ENCODE results near the gene ITPR2. TPM values are rescaled to one million over a fixed set of nuclear protein-coding genes. Genes with fewer than 3 reads are reported as not detected.
"Not testable (repeated sequence)": the region's sequence is repeated elsewhere in the genome, so short reads cannot be mapped to it uniquely, and the experiment has no call there.

The ITPR2 gene
- total RNA-seq, 3 donors from 2014 or later, result 18.2 to 26.7 (median 21.0) TPM

DNA sequence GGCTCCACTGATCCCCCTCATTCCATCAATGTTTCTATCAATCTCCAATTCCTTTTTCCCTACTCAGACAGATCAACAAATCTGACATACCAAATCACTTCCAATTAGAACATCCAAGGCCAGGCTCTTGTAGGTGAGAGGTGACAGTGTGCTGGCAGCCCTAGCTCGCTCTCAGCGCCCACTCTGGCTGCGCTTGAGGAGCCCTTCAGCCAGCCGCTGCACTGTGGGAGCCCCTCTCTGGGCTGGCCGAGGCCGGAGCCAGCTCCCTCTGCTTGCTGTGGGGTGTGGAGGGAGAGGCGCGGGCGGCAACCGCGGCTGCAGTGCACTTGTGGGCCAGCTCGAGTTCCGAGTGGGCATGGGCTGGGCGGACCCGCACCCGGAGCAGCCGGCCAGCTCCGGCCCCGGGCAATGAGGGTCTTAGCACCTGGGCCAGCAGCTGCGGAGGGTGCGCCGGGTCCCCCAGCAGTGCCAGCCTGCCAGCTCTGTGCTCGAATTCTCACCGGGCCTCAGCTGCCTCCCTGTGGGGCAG is 6.0 kb upstream of the ITPR2 start:
- no peak for ATAC-seq
- DNase-seq, result no peak
- peaks cover 3% of the 10 kb centered on the region for H3K4me1 Mint-ChIP-seq (ENCODE audit: low read depth)
- H3K27me3 Mint-ChIP-seq (ENCODE audit: low read depth), result no peaks in the 10 kb centered on the region
- H3K4me3 Mint-ChIP-seq, result no peak overlapping the region
- H3K9me3 Mint-ChIP-seq, result no peaks in the 10 kb centered on the region
- no peaks in the 10 kb centered on the region for H3K36me3 Mint-ChIP-seq (ENCODE audit: insufficient read depth)

- H3K36me3 Mint-ChIP-seq (ENCODE audit: insufficient read depth), result no peaks in the 10 kb centered on the region
- H3K4me3 Mint-ChIP-seq, result no peak overlapping the region
- H3K9me3 Mint-ChIP-seq, result no peaks in the 10 kb centered on the region
- ATAC-seq, result no peak
- DNase-seq, result no peak
- H3K4me1 Mint-ChIP-seq (ENCODE audit: low read depth), result peaks cover 16% of the 10 kb centered on the region
- no peaks in the 10 kb centered on the region for H3K27me3 Mint-ChIP-seq (ENCODE audit: low read depth)
Measured at GRCh38 chr12:26836201-26836600, 3.2 kb upstream of the ITPR2 start.

GRCh38 chr12:26834503-26835060 is 1.6 kb upstream of the ITPR2 start:
- H3K27me3 Mint-ChIP-seq (ENCODE audit: low read depth); H3K36me3 Mint-ChIP-seq (ENCODE audit: insufficient read depth); H3K4me3 Mint-ChIP-seq; DNase-seq; H3K9me3 Mint-ChIP-seq; ATAC-seq: not testable (repeated sequence)
- H3K4me1 Mint-ChIP-seq (ENCODE audit: low read depth), result peaks cover 29% of the 10 kb centered on the region

DNA sequence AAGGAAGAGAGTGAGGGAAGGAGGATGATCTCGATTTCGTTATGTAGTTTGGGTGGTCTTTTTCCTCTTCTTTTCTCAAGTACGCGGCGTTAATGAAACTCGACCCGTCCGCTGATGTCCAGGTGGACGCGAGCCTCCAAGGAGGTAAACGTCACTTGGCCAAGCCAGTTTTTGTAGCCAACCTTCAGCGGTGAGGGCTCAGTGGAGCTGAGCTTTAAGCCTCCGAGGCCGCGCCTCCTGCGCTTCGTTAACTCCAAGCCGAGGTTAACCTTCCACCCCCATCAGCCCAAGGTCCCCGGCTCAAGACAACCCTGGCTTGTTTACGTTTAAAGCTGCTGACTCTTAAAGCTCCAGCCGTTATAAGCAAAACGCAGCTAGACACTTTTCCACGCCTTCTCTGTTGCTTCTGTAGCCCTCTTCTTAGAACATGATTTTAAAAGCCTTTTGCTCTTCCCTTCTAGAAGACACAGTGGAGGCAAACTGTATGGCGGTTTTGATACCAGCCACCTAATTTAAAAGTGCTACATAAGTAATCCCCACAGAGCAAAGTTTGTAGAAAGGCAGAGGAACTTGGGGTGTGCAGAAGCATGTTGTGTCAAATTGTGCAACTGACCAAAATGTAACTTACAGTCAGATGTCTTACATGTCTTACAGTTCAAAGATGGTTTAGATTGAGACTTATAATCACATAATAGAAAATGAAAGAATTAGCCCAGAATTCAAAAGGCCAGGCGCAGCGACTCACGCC is 923 bp upstream of the ITPR2 start:
- Mint-ChIP-seq H3K4me3 (peak overlapping the region; percentile 90), H3K9me3 (no peaks in the 10 kb centered on the region), H3K4me1 (ENCODE audit: low read depth) (peaks cover 34% of the 10 kb centered on the region), H3K27me3 (ENCODE audit: low read depth) (no peaks in the 10 kb centered on the region), H3K36me3 (ENCODE audit: insufficient read depth) (no peaks in the 10 kb centered on the region)
- ATAC-seq (peak in 1 of 2 donors; percentile 9), DNase-seq (peak; percentile 22)

GRCh38 chr12:26831951-26832821 is 808 bp downstream of the ITPR2 start:
- Mint-ChIP-seq H3K9me3 (no peaks in the 10 kb centered on the region), H3K4me1 (ENCODE audit: low read depth) (peaks cover 46% of the 10 kb centered on the region), H3K27me3 (ENCODE audit: low read depth) (no peaks in the 10 kb centered on the region), H3K36me3 (ENCODE audit: insufficient read depth) (no peaks in the 10 kb centered on the region), H3K4me3 (peak overlapping the region; percentile 98)
- peak; percentile 68 to 70 for ATAC-seq
- DNase-seq, result peak; percentile 52

GRCh38 chr12:26830783-26831551 is 2.0 kb downstream of the ITPR2 start:
- H3K4me1 Mint-ChIP-seq (ENCODE audit: low read depth), result peaks cover 58% of the 10 kb centered on the region
- no peaks in the 10 kb centered on the region for H3K27me3 Mint-ChIP-seq (ENCODE audit: low read depth)
- ATAC-seq, result no peak
- H3K36me3 Mint-ChIP-seq (ENCODE audit: insufficient read depth), result no peaks in the 10 kb centered on the region
- no peak for DNase-seq
- H3K4me3 Mint-ChIP-seq, result peak overlapping the region; percentile 73
- no peaks in the 10 kb centered on the region for H3K9me3 Mint-ChIP-seq

- Mint-ChIP-seq H3K36me3 (ENCODE audit: insufficient read depth) (no peaks in the 10 kb centered on the region), H3K4me1 (ENCODE audit: low read depth) (peaks cover 62% of the 10 kb centered on the region), H3K9me3 (no peaks in the 10 kb centered on the region), H3K4me3 (peak overlapping the region; percentile 73), H3K27me3 (ENCODE audit: low read depth) (no peaks in the 10 kb centered on the region)
- no peak for ATAC-seq
- DNase-seq, result no peak
Measured at GRCh38 chr12:26830363-26830762, 2.6 kb downstream of the ITPR2 start.

- Mint-ChIP-seq H3K4me1 (ENCODE audit: low read depth) (peaks cover 59% of the 10 kb centered on the region), H3K27me3 (ENCODE audit: low read depth) (no peaks in the 10 kb centered on the region), H3K36me3 (ENCODE audit: insufficient read depth) (no peaks in the 10 kb centered on the region), H3K4me3 (peak overlapping the region; percentile 2), H3K9me3 (no peaks in the 10 kb centered on the region)
- ATAC-seq, result no peak
- no peak for DNase-seq
Measured at GRCh38 chr12:26828280-26829073, 4.5 kb downstream of the ITPR2 start.

- no peaks in the 10 kb centered on the region for H3K27me3 Mint-ChIP-seq (ENCODE audit: low read depth)
- H3K4me3 Mint-ChIP-seq, result no peak overlapping the region
- no peaks in the 10 kb centered on the region for H3K36me3 Mint-ChIP-seq (ENCODE audit: insufficient read depth)
- H3K4me1 Mint-ChIP-seq (ENCODE audit: low read depth), result peaks cover 55% of the 10 kb centered on the region
- H3K9me3 Mint-ChIP-seq, result no peaks in the 10 kb centered on the region
- peak in 1 of 2 donors; percentile 34 for ATAC-seq
- no peak for DNase-seq
Measured at GRCh38 chr12:26826437-26826836, 6.6 kb downstream of the ITPR2 start.

DNA sequence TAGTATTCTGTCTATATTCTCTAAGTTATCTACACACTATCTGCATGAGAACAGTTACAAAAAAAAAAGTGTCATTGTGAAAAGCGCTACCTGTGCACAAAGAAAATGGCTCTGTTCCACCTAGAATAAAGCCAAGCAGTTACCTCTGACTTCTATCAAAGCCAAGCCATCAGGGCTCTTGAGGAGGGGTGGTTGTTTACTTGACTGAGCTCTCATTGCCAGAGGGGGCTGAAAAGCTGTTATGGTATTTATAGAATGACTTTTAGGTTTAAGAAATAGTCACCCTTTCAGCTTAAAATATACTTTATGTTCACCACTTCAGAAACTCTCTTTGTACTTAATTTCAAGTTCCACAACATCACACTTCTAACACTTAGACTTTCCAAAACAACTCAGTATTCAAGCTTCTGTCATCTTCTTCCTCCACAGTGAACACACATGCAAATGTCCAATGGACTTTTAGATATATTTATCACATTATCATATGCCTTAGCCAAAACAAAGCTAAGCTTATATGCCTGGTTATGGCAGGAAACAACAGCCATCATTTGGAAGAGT is 7.5 kb downstream of the ITPR2 start:
- H3K4me1 Mint-ChIP-seq (ENCODE audit: low read depth), result peaks cover 48% of the 10 kb centered on the region
- H3K9me3 Mint-ChIP-seq, result no peaks in the 10 kb centered on the region
- DNase-seq (no peak), ATAC-seq (no peak)
- no peaks in the 10 kb centered on the region for H3K27me3 Mint-ChIP-seq (ENCODE audit: low read depth)
- H3K4me3 Mint-ChIP-seq, result no peak overlapping the region
- H3K36me3 Mint-ChIP-seq (ENCODE audit: insufficient read depth), result no peaks in the 10 kb centered on the region

DNA sequence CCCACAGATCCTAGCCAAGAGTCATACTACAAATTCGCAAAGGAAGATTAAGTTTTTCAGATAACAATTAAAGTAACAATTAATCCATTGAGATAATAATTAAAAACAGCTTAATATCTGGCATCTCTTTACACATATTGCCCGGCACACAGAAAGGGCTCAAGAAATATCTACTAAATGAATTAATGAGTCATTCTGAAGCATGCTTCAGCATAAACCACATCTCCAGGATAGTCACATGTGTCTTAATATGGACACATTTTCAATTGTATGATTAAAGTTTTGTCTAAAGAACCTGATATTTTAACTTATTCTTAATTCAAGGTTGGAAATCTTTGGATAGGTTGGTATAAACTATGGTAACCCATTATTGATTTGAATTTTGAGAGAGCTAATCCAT is 9.6 kb downstream of the ITPR2 start:
- no peaks in the 10 kb centered on the region for H3K36me3 Mint-ChIP-seq (ENCODE audit: insufficient read depth)
- no peak overlapping the region for H3K4me3 Mint-ChIP-seq
- peaks cover 32% of the 10 kb centered on the region for H3K4me1 Mint-ChIP-seq (ENCODE audit: low read depth)
- H3K27me3 Mint-ChIP-seq (ENCODE audit: low read depth), result no peaks in the 10 kb centered on the region
- H3K9me3 Mint-ChIP-seq, result no peaks in the 10 kb centered on the region
- ATAC-seq, result no peak
- no peak for DNase-seq

DNA sequence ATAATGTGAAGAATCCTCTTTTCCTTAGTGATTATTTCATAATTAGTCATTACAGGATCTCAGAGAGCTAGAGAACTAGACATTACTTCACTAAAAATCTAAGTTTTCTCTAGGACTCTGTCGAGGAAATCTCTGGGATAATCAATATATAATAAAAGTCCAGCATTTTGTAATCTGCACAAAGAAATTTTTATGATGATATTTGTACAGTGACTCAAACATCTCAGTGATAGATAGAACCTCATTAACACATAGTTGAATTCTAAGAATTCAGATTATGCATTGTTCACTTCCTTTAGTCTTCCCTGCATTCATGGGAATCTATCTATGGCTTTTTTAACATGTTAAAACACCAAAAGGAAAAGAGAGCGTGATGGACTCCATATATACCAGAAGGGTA is 11.0 kb downstream of the ITPR2 start:
- no peak for ATAC-seq
- Mint-ChIP-seq H3K9me3 (no peaks in the 10 kb centered on the region), H3K4me1 (ENCODE audit: low read depth) (peaks cover 27% of the 10 kb centered on the region), H3K27me3 (ENCODE audit: low read depth) (no peaks in the 10 kb centered on the region), H3K36me3 (ENCODE audit: insufficient read depth) (no peaks in the 10 kb centered on the region), H3K4me3 (no peak overlapping the region)
- DNase-seq, result no peak

DNA sequence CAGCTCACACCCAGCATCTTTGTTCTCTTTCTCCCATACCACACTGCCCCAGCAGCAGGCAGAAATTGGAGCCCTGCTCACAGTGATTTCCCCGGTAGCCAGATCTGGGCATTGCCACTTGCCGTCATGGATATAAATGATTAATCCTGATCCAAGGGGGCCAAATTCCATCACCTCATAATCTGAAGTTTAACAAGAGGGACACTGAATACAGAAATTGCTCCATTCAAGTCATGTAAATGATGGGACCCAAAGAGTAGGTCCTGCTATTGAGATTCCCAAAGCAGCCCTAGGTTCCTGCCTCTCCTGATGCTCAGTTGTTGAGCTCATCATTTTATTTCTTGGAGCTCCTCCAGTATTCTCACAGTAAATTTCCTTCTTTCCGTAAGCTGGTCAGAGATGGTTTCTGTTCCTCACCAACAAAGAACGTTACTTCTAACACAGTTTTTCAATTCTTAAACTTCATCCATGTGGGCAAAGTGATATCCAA is 11.7 kb downstream of the ITPR2 start:
- Mint-ChIP-seq H3K27me3 (ENCODE audit: low read depth) (no peaks in the 10 kb centered on the region), H3K4me3 (no peak overlapping the region), H3K9me3 (no peaks in the 10 kb centered on the region), H3K4me1 (ENCODE audit: low read depth) (peaks cover 22% of the 10 kb centered on the region), H3K36me3 (ENCODE audit: insufficient read depth) (peaks cover 2% of the 10 kb centered on the region)
- DNase-seq (no peak), ATAC-seq (no peak)

All from activated T-cell treated with anti-CD3 and anti-CD28 coated beads, Interleukin-2, amount 50 U/mL, for 4 hours (primary cell).